ENCODE measurements around the gene BDKRB1. TPM values are rescaled to one million over a fixed set of nuclear protein-coding genes. Genes with fewer than 3 reads are reported as not detected.

Gene BDKRB1
- total RNA-seq, 1 experiment from 2014 or later, result not detected

DNA sequence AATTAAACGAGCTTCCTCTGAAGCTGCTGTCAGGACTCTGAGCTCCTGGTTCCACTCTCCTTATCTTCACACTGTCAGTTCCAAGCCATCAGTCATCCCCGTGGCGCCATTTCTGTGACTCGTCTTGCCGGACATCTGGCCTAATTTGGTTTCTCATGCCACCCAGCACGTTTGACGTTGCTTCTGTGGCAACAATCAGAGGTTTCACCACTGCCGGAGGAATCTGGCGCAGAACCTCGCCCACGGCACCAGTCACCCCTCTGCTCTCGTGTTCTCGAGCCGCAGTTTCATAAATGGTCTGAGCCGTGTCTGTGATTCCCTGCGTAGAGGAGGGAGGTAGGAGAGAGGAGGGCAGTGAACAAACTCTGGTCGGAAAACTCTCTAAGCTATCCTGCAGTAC, 29.7 kb downstream of the BDKRB1 start:
- H2BK120ac ChIP-seq (ENCODE audit: low read depth, low read length, poor library complexity, severe bottlenecking), result no peak overlapping the region
- no peak overlapping the region for H3K23ac ChIP-seq (ENCODE audit: insufficient read length, low read depth, low read length)
- Mint-ChIP-seq H3K36me3 (ENCODE audit: insufficient read depth in 1 of 3, low read depth in 3 of 3) (peaks cover 0 to 20% (median 20%) of the 10 kb centered on the region in 3 experiments; a peak in 5 of 7 replicates), H3K27ac (peak overlapping the region in 2 of 3 experiments; percentile 18 to 76; a peak in 3 of 7 replicates), H3K27me3 (ENCODE audit: low read depth) (no peaks in the 10 kb centered on the region), H3K4me1 (peaks cover 11% of the 10 kb centered on the region in 2 experiments; a peak in 3 of 4 replicates), H3K9me3 (no peaks in the 10 kb centered on the region), H3K4me3 (no peak overlapping the region)
- no peaks in the 10 kb centered on the region for H3K79me2 ChIP-seq (ENCODE audit: insufficient read depth, low read length)
- no peak overlapping the region for H3K18ac ChIP-seq (ENCODE audit: insufficient read length, low read depth, low read length)
- no peak for DNase-seq
- no peak overlapping the region for H2AK5ac ChIP-seq (ENCODE audit: insufficient read length, low read length)
- no peak overlapping the region for H2BK5ac ChIP-seq (ENCODE audit: insufficient read length, low read length)
- no peak overlapping the region for H2BK20ac ChIP-seq (ENCODE audit: low read depth, low read length, poor library complexity, severe bottlenecking)
- H3K9ac ChIP-seq (ENCODE audit: extremely low read depth, insufficient read length, low read length), result no peak overlapping the region
- no peak overlapping the region for H3K4ac ChIP-seq (ENCODE audit: low read depth, low read length)
- no peaks in the 10 kb centered on the region for H3K9me3 ChIP-seq (ENCODE audit: control insufficient read depth, low read depth, low read length)
- no peaks in the 10 kb centered on the region for H3K79me1 ChIP-seq (ENCODE audit: insufficient read depth, low read depth, low read length, poor library complexity, severe bottlenecking)
- no peak overlapping the region for H4K5ac ChIP-seq (ENCODE audit: insufficient read length, low read depth, low read length)
- H3K23me2 ChIP-seq (ENCODE audit: insufficient read length, low read depth, low read length, poor library complexity, severe bottlenecking), result no peaks in the 10 kb centered on the region
- no peak overlapping the region for H3K14ac ChIP-seq (ENCODE audit: insufficient read depth, low read length)
- no peaks in the 10 kb centered on the region for H4K20me1 ChIP-seq (ENCODE audit: control insufficient read depth, insufficient read depth, insufficient read length)
- H3T11ph ChIP-seq (ENCODE audit: low read length), result no peak overlapping the region
- H3K4me1 ChIP-seq (ENCODE audit: insufficient read depth, low read length), result no peaks in the 10 kb centered on the region
- H4K8ac ChIP-seq (replicated peaks; ENCODE audit: insufficient read length, low read depth, low read length), result no peak overlapping the region
- no peaks in the 10 kb centered on the region for H3K27me3 ChIP-seq (ENCODE audit: insufficient read depth, low read length)
- H2BK15ac ChIP-seq (ENCODE audit: low read depth, low read length), result no peak overlapping the region
- H3K56ac ChIP-seq (ENCODE audit: insufficient read length, low read depth, low read length), result no peak overlapping the region
- no peak overlapping the region for H4K91ac ChIP-seq (ENCODE audit: insufficient read length, low read depth, low read length)
- H2AFZ ChIP-seq (ENCODE audit: low read length), result no peak overlapping the region
- no peak overlapping the region for H2BK12ac ChIP-seq (ENCODE audit: insufficient read length, low read depth, low read length)
- no peak overlapping the region for H3K4me2 ChIP-seq (ENCODE audit: insufficient read depth, insufficient read length, low read length)
- no CpG with 5 or more reads among the region's 17 CpGs for WGBS (ENCODE audit: extremely low coverage, insufficient read length, low lambda C conversion rate)
- H3K27ac ChIP-seq (ENCODE audit: insufficient read length, low read depth, low read length), result no peak overlapping the region
- TF ChIP-seq, protein P1, sequence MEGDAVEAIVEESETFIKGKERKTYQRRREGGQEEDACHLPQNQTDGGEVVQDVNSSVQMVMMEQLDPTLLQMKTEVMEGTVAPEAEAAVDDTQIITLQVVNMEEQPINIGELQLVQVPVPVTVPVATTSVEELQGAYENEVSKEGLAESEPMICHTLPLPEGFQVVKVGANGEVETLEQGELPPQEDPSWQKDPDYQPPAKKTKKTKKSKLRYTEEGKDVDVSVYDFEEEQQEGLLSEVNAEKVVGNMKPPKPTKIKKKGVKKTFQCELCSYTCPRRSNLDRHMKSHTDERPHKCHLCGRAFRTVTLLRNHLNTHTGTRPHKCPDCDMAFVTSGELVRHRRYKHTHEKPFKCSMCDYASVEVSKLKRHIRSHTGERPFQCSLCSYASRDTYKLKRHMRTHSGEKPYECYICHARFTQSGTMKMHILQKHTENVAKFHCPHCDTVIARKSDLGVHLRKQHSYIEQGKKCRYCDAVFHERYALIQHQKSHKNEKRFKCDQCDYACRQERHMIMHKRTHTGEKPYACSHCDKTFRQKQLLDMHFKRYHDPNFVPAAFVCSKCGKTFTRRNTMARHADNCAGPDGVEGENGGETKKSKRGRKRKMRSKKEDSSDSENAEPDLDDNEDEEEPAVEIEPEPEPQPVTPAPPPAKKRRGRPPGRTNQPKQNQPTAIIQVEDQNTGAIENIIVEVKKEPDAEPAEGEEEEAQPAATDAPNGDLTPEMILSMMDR (conservative IDR thresholded peaks at IDR 0.05), result no peak

All from H9 (cell line).